ENCODE results near the gene PIMREG. TPM values are rescaled to one million over a fixed set of nuclear protein-coding genes. Genes with fewer than 3 reads are reported as not detected.

Gene PIMREG
- polyA plus RNA-seq, 1 donor from 2014 or later = 6.0 TPM

DNA sequence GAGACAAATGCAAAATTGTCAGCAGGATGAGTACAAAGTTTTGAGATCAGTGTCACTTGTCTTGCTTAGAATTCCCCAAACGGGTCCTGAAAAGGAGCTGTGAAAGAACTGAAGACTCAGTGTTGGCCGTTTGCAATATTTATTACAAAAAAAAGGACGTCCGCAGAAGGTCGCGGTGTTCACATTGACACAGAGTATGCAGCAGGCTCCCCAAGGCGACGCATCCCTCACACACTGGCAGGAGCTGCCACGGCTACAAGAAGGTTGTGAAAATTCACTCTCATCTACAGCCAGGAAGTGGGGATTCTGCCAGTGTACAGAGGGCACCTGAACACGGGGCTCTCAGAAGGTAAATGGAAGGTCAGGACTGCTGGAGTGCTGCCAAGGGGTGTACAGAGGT, 35.5 kb upstream of the PIMREG start:
- no peaks in the 10 kb centered on the region for H3K79me2 ChIP-seq (replicated peaks; ENCODE audit: insufficient read depth, low read length)
- TF ChIP-seq, protein P1, sequence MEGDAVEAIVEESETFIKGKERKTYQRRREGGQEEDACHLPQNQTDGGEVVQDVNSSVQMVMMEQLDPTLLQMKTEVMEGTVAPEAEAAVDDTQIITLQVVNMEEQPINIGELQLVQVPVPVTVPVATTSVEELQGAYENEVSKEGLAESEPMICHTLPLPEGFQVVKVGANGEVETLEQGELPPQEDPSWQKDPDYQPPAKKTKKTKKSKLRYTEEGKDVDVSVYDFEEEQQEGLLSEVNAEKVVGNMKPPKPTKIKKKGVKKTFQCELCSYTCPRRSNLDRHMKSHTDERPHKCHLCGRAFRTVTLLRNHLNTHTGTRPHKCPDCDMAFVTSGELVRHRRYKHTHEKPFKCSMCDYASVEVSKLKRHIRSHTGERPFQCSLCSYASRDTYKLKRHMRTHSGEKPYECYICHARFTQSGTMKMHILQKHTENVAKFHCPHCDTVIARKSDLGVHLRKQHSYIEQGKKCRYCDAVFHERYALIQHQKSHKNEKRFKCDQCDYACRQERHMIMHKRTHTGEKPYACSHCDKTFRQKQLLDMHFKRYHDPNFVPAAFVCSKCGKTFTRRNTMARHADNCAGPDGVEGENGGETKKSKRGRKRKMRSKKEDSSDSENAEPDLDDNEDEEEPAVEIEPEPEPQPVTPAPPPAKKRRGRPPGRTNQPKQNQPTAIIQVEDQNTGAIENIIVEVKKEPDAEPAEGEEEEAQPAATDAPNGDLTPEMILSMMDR (IDR thresholded peaks at IDR 0.05; ENCODE audit: poor library complexity, severe bottlenecking) = no peak
- TF ChIP-seq POLR2AphosphoS5 (IDR thresholded peaks at IDR 0.05) (no peak), SMC3 (conservative IDR thresholded peaks at IDR 0.05; ENCODE audit: poor library complexity) (no peak), EZH2 (IDR thresholded peaks at IDR 0.05; ENCODE audit: borderline replicate concordance, insufficient read depth, low read length, poor library complexity, severe bottlenecking) (no peak), TAF1 (IDR thresholded peaks at IDR 0.05; ENCODE audit: low read depth) (no peak), MXI1 (conservative IDR thresholded peaks at IDR 0.05; ENCODE audit: poor library complexity, severe bottlenecking) (no peak), EP300 (conservative IDR thresholded peaks at IDR 0.05; ENCODE audit: poor library complexity, severe bottlenecking) (no peak), RAD21 (conservative IDR thresholded peaks at IDR 0.05) (no peak)
- TF ChIP-seq, protein P2, sequence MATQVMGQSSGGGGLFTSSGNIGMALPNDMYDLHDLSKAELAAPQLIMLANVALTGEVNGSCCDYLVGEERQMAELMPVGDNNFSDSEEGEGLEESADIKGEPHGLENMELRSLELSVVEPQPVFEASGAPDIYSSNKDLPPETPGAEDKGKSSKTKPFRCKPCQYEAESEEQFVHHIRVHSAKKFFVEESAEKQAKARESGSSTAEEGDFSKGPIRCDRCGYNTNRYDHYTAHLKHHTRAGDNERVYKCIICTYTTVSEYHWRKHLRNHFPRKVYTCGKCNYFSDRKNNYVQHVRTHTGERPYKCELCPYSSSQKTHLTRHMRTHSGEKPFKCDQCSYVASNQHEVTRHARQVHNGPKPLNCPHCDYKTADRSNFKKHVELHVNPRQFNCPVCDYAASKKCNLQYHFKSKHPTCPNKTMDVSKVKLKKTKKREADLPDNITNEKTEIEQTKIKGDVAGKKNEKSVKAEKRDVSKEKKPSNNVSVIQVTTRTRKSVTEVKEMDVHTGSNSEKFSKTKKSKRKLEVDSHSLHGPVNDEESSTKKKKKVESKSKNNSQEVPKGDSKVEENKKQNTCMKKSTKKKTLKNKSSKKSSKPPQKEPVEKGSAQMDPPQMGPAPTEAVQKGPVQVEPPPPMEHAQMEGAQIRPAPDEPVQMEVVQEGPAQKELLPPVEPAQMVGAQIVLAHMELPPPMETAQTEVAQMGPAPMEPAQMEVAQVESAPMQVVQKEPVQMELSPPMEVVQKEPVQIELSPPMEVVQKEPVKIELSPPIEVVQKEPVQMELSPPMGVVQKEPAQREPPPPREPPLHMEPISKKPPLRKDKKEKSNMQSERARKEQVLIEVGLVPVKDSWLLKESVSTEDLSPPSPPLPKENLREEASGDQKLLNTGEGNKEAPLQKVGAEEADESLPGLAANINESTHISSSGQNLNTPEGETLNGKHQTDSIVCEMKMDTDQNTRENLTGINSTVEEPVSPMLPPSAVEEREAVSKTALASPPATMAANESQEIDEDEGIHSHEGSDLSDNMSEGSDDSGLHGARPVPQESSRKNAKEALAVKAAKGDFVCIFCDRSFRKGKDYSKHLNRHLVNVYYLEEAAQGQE (IDR thresholded peaks at IDR 0.05; ENCODE audit: borderline replicate concordance) = no peak
- no peaks in the 10 kb centered on the region for H3K9me2 ChIP-seq (ENCODE audit: insufficient read depth, low read length)
- no peaks in the 10 kb centered on the region for H3K9me3 ChIP-seq (ENCODE audit: low read length)
- no peak overlapping the region for H3K4me3 ChIP-seq (ENCODE audit: low read length)
- no peaks in the 10 kb centered on the region for H4K20me1 ChIP-seq (ENCODE audit: insufficient read depth)
- no peaks in the 10 kb centered on the region for H3K36me3 ChIP-seq (ENCODE audit: insufficient read depth, low read length)
- no peak overlapping the region for H2AFZ ChIP-seq (ENCODE audit: low read depth, low read length)
- no peak overlapping the region for H3K9ac ChIP-seq (ENCODE audit: low read length)
- H3K4me2 ChIP-seq (ENCODE audit: low read length) = no peak overlapping the region
- H3K27me3 ChIP-seq (ENCODE audit: insufficient read depth, low read depth, low read length) = no peaks in the 10 kb centered on the region
- H3K27ac ChIP-seq (ENCODE audit: low read length) = no peak overlapping the region
- no peaks in the 10 kb centered on the region for H3F3A ChIP-seq (ENCODE audit: insufficient read depth, low read length, poor library complexity, severe bottlenecking)

GRCh38 chr17:6413065-6413464, 31.2 kb upstream of the PIMREG start:
- Histone ChIP-seq H3K4me2 (ENCODE audit: low read length) (no peak overlapping the region), H3K36me3 (ENCODE audit: insufficient read depth, low read length) (no peaks in the 10 kb centered on the region), H2AFZ (ENCODE audit: low read depth, low read length) (no peak overlapping the region), H4K20me1 (ENCODE audit: insufficient read depth) (no peaks in the 10 kb centered on the region), H3K4me3 (ENCODE audit: low read length) (no peak overlapping the region), H3K27me3 (ENCODE audit: insufficient read depth, low read depth, low read length) (no peaks in the 10 kb centered on the region), H3F3A (ENCODE audit: insufficient read depth, low read length, poor library complexity, severe bottlenecking) (no peaks in the 10 kb centered on the region), H3K9me2 (ENCODE audit: insufficient read depth, low read length) (no peaks in the 10 kb centered on the region), H3K79me2 (replicated peaks; ENCODE audit: insufficient read depth, low read length) (no peaks in the 10 kb centered on the region), H3K9me3 (ENCODE audit: low read length) (no peaks in the 10 kb centered on the region), H3K27ac (ENCODE audit: low read length) (no peak overlapping the region), H3K9ac (ENCODE audit: low read length) (no peak overlapping the region)
- TF ChIP-seq RAD21 (conservative IDR thresholded peaks at IDR 0.05) (peak; percentile 78), TAF1 (IDR thresholded peaks at IDR 0.05; ENCODE audit: low read depth) (no peak), EP300 (conservative IDR thresholded peaks at IDR 0.05; ENCODE audit: poor library complexity, severe bottlenecking) (no peak), POLR2AphosphoS5 (IDR thresholded peaks at IDR 0.05) (no peak), SMC3 (conservative IDR thresholded peaks at IDR 0.05; ENCODE audit: poor library complexity) (peak; percentile 75), MXI1 (conservative IDR thresholded peaks at IDR 0.05; ENCODE audit: poor library complexity, severe bottlenecking) (no peak)
- TF ChIP-seq, protein P1 (IDR thresholded peaks at IDR 0.05; ENCODE audit: poor library complexity, severe bottlenecking) = peak; percentile 70

Data from neural cell (in vitro differentiated cells).